ENCODE results near the gene GPR83.

Gene GPR83

GRCh38 chr11:94330789-94331188 lies 70.4 kb downstream of the GPR83 start:
- Histone ChIP-seq H3K9me3 (ENCODE audit: control insufficient read depth, low read length) (no peaks in the 10 kb centered on the region), H3K4me1 (ENCODE audit: control insufficient read depth, insufficient read depth, low read length, poor library complexity, severe bottlenecking) (no peaks in the 10 kb centered on the region), H3K4me3 (ENCODE audit: insufficient read depth, low read depth, low read length, poor library complexity, severe bottlenecking) (no peak overlapping the region), H3K27me3 (replicated peaks; ENCODE audit: control insufficient read depth, insufficient read depth, low read length, poor library complexity, severe bottlenecking) (no peaks in the 10 kb centered on the region), H3K27ac (ENCODE audit: insufficient read depth, low read length, poor library complexity, severe bottlenecking) (no peak overlapping the region), H3K36me3 (ENCODE audit: control insufficient read depth, insufficient read depth, low read length) (no peaks in the 10 kb centered on the region)
- no peak for DNase-seq

GRCh38 chr11:94329501-94329900 lies 71.7 kb downstream of the GPR83 start:
- Histone ChIP-seq H3K4me3 (ENCODE audit: insufficient read depth, low read depth, low read length, poor library complexity, severe bottlenecking) (no peak overlapping the region), H3K27ac (ENCODE audit: insufficient read depth, low read length, poor library complexity, severe bottlenecking) (no peak overlapping the region), H3K4me1 (ENCODE audit: control insufficient read depth, insufficient read depth, low read length, poor library complexity, severe bottlenecking) (no peaks in the 10 kb centered on the region), H3K36me3 (ENCODE audit: control insufficient read depth, insufficient read depth, low read length) (no peaks in the 10 kb centered on the region), H3K9me3 (ENCODE audit: control insufficient read depth, low read length) (no peaks in the 10 kb centered on the region), H3K27me3 (replicated peaks; ENCODE audit: control insufficient read depth, insufficient read depth, low read length, poor library complexity, severe bottlenecking) (no peaks in the 10 kb centered on the region)
- DNase-seq: no peak

- no peak for DNase-seq
- Histone ChIP-seq H3K4me1 (ENCODE audit: control insufficient read depth, insufficient read depth, low read length, poor library complexity, severe bottlenecking) (no peaks in the 10 kb centered on the region), H3K27me3 (replicated peaks; ENCODE audit: control insufficient read depth, insufficient read depth, low read length, poor library complexity, severe bottlenecking) (no peaks in the 10 kb centered on the region), H3K36me3 (ENCODE audit: control insufficient read depth, insufficient read depth, low read length) (no peaks in the 10 kb centered on the region), H3K4me3 (ENCODE audit: insufficient read depth, low read depth, low read length, poor library complexity, severe bottlenecking) (no peak overlapping the region), H3K9me3 (ENCODE audit: control insufficient read depth, low read length) (no peaks in the 10 kb centered on the region), H3K27ac (ENCODE audit: insufficient read depth, low read length, poor library complexity, severe bottlenecking) (no peak overlapping the region)
Observed at GRCh38 chr11:94328587-94329080, 72.6 kb downstream of the GPR83 start.
